Liver (tissue), 9 donors: ENCODE results near the gene RALGAPA2. TPM values are rescaled to one million over a fixed set of nuclear protein-coding genes. Genes with fewer than 3 reads are reported as not detected.

ENCODE experiments used
- DNase-seq: peaks from one replicate; pipeline ENCODE4 v3.0.0-alpha.2; 2017; ENCODE audit warnings: low spot score
- H3K27ac ChIP-seq, 2 donors: one replicate each; pipeline ENCODE4 v1.7.0; 2013; ENCODE audit warnings: inconsistent platforms in 2 of 2, low read length in 2 of 2, control low read depth in 1 of 2, low read depth in 1 of 2, mild to moderate bottlenecking in 1 of 2
- H3K27me3 ChIP-seq, 4 donors: one replicate each; pipeline versions ENCODE4 v1.6.1 to v1.7.0; 2013; ENCODE audit warnings: low read length in 3 of 4, inconsistent platforms in 1 of 4, mild to moderate bottlenecking in 1 of 4, moderate library complexity in 1 of 4; ENCODE audit not compliant: control insufficient read depth in 4 of 4, insufficient read depth in 4 of 4
- H3K36me3 ChIP-seq, 4 donors: one replicate each; pipeline versions ENCODE4 v1.6.1 to v1.7.0; 2013; ENCODE audit warnings: low read length in 3 of 4, mild to moderate bottlenecking in 3 of 4, low read depth in 1 of 4, moderate library complexity in 1 of 4; ENCODE audit not compliant: control insufficient read depth in 4 of 4, insufficient read depth in 3 of 4
- H3K4me1 ChIP-seq, 4 donors: one replicate each; pipeline versions ENCODE4 v1.6.1 to v1.7.0; 2013; ENCODE audit warnings: low read length in 3 of 4, mild to moderate bottlenecking in 3 of 4, moderate library complexity in 1 of 4; ENCODE audit not compliant: control insufficient read depth in 4 of 4, insufficient read depth in 4 of 4
- H3K4me3 ChIP-seq, 3 donors: one replicate each; pipeline versions ENCODE4 v1.6.1 to v1.7.0; 2013; ENCODE audit warnings: low read length in 3 of 3, control low read depth in 1 of 3, low read depth in 1 of 3, mild to moderate bottlenecking in 1 of 3
- H3K9ac ChIP-seq, 2 donors: one replicate each; pipeline ENCODE4 v1.7.0; 2013; ENCODE audit warnings: low read length in 2 of 2, mild to moderate bottlenecking in 2 of 2, moderate library complexity in 2 of 2, control low read depth in 1 of 2, low read depth in 1 of 2
- H3K9me3 ChIP-seq, 4 donors: one replicate each; pipeline versions ENCODE4 v1.6.1 to v1.7.0; 2013; ENCODE audit warnings: low read length in 3 of 4; ENCODE audit not compliant: control insufficient read depth in 4 of 4
- EGR1 ChIP-seq, 2 donors: IDR thresholded peaks; 2 replicates each; pipeline ENCODE4 v1.6.1; 2016 to 2018; ENCODE audit warnings: antibody characterized with exemption in 2 of 2, low read depth in 2 of 2
- GABPA ChIP-seq, 2 donors: IDR thresholded peaks in 1 of 2; conservative IDR thresholded peaks in 1 of 2; 2 replicates each; pipeline ENCODE4 v1.6.1; 2016; ENCODE audit warnings: antibody characterized with exemption in 2 of 2, mild to moderate bottlenecking in 1 of 2, moderate library complexity in 1 of 2
- HNF4A ChIP-seq, 2 donors: conservative IDR thresholded peaks; 2 replicates each; pipeline ENCODE4 v1.6.1; 2016; ENCODE audit warnings: antibody characterized with exemption in 2 of 2, mild to moderate bottlenecking in 2 of 2
- MAX ChIP-seq: IDR thresholded peaks from 2 replicates; pipeline ENCODE4 v1.6.1; 2016; ENCODE audit warnings: antibody characterized with exemption
- RAD21 ChIP-seq, 2 donors: IDR thresholded peaks; 2 replicates each; pipeline ENCODE4 v1.6.1; 2016; ENCODE audit warnings: antibody characterized with exemption in 2 of 2, mild to moderate bottlenecking in 2 of 2
- RXRA ChIP-seq, 2 donors: IDR thresholded peaks; 2 replicates each; pipeline ENCODE4 v1.6.1; 2017 to 2018; ENCODE audit warnings: antibody characterized with exemption in 2 of 2, mild to moderate bottlenecking in 1 of 2
- SP1 ChIP-seq: IDR thresholded peaks from 2 replicates; pipeline ENCODE4 v1.6.1; 2018; ENCODE audit warnings: antibody characterized with exemption, mild to moderate bottlenecking
- TAF1 ChIP-seq: conservative IDR thresholded peaks from 2 replicates; pipeline ENCODE4 v1.6.1; 2016; ENCODE audit warnings: antibody characterized with exemption, mild to moderate bottlenecking
- YY1 ChIP-seq: IDR thresholded peaks from 2 replicates; pipeline ENCODE4 v1.6.1; 2016; ENCODE audit warnings: antibody characterized with exemption, mild to moderate bottlenecking
- ZBTB33 ChIP-seq: IDR thresholded peaks from 2 replicates; pipeline ENCODE4 v1.6.1; 2016; ENCODE audit warnings: antibody characterized with exemption
- WGBS: extraction: QIAGEN DNeasy Blood & Tissue Kit; methylation state at CpG from one replicate; pipeline ENCODE4 v1.1.7; 2013; 5-methylcytosine and 5-hydroxymethylcytosine counted together
- polyA plus RNA-seq, 2 donors: library from polyadenylated mRNA; stranded (reverse) in 1 of 2; unstranded in 1 of 2; fragments of 200-250 nt in 1 of 2; fragments of >200 nt in 1 of 2; fragmentation: Nextera tagmentation in 1 of 2; extraction: Ambion mirVana in 1 of 2; gene quantifications; one replicate each; pipeline versions ENCODE4 v1.2.1 to v1.2.3, GENCODE V29; 2013 to 2015
- total RNA-seq, 2 donors: library from RNA; depleted of rRNA; stranded (reverse); fragments of >200 nt; gene quantifications; one replicate each; pipeline ENCODE4 v1.2.3, GENCODE V29; 2014
- donor health status: healthy.
- donor health status: healthy.
- donor health status: healthy.
- donor health status: healthy.
- donor health status: healthy.

RALGAPA2 gene
- total and polyA plus RNA-seq, 4 donors = 14.8 to 89.9 (median 25.1) TPM

GRCh38 chr20:20521736-20522135 is 190.7 kb downstream of the RALGAPA2 start:
- no peak for DNase-seq
- H3K4me3 ChIP-seq = no peak overlapping the region
- no peaks in the 10 kb centered on the region for H3K4me1 ChIP-seq
- peaks cover 3 to 46% (median 28%) of the 10 kb centered on the region in 4 donors for H3K36me3 ChIP-seq
- H3K27me3 ChIP-seq = no peaks in the 10 kb centered on the region
- no peak overlapping the region for H3K9ac ChIP-seq
- no peak overlapping the region for H3K27ac ChIP-seq
- no peaks in the 10 kb centered on the region for H3K9me3 ChIP-seq
- no peak for TF ChIP-seq GABPA (IDR thresholded peaks at IDR 0.05 in 1 of 2, conservative IDR thresholded peaks at IDR 0.05 in 1 of 2)
- TF ChIP-seq ZBTB33 = no peak
- TF ChIP-seq EGR1 (IDR thresholded peaks at IDR 0.05; ENCODE audit: low read depth in 2 of 2) = no peak
- TF ChIP-seq MAX = no peak
- no peak for TF ChIP-seq YY1
- no peak for TF ChIP-seq RXRA (IDR thresholded peaks at IDR 0.05)
- 99% methylated on average over 1 of the region's 1 CpG for WGBS

GRCh38 chr20:20520776-20521175 is 191.7 kb downstream of the RALGAPA2 start:
- Histone ChIP-seq H3K9me3 (no peaks in the 10 kb centered on the region), H3K4me1 (no peaks in the 10 kb centered on the region), H3K9ac (no peak overlapping the region), H3K4me3 (no peak overlapping the region), H3K27me3 (no peaks in the 10 kb centered on the region), H3K36me3 (peaks cover 3 to 52% (median 34%) of the 10 kb centered on the region in 4 donors), H3K27ac (no peak overlapping the region)
- WGBS = 97% methylated on average over 5 of the region's 5 CpGs
- no peak for DNase-seq
- TF ChIP-seq EGR1 (IDR thresholded peaks at IDR 0.05; ENCODE audit: low read depth in 2 of 2) (no peak), RXRA (IDR thresholded peaks at IDR 0.05) (no peak), YY1 (no peak), TAF1 (no peak)

- no peak for DNase-seq
- Histone ChIP-seq H3K9ac (no peak overlapping the region), H3K9me3 (no peaks in the 10 kb centered on the region), H3K27me3 (no peaks in the 10 kb centered on the region), H3K27ac (no peak overlapping the region), H3K4me3 (no peak overlapping the region), H3K4me1 (no peaks in the 10 kb centered on the region), H3K36me3 (peaks cover under 1 to 48% (median 39%) of the 10 kb centered on the region in 4 donors)
- TF ChIP-seq HNF4A (conservative IDR thresholded peaks at IDR 0.05) (peak; percentile 9 to 52), RXRA (IDR thresholded peaks at IDR 0.05) (peak in 1 of 2 donors; percentile 42), SP1 (peak; percentile 7), RAD21 (IDR thresholded peaks at IDR 0.05) (no peak), ZBTB33 (no peak)
These were observed 193.2 kb downstream of the RALGAPA2 start for GRCh38 chr20:20519269-20519668.
